HepG2 (cell line): ENCODE data around the gene FRMD4B. TPM values are rescaled to one million over a fixed set of nuclear protein-coding genes. Genes with fewer than 3 reads are reported as not detected.

ENCODE experiments used
- ATAC-seq: fragments of 200-7000 bp; cut with Tn5 transposase; 3 replicates; pipeline ENCODE4 v1.9.1; 2020; ENCODE audit warnings: mild to moderate bottlenecking, moderate library complexity
- BruUV-seq: library from RNA; stranded (reverse); fragments of 400-500 nt; replicated peaks from 2 replicates; lab custom pipeline; 2021; lab: Mats Ljungman, UMichigan
- CTCF ChIA-PET: fragments of 300-600 bp; formaldehyde crosslinking; extraction: SDS; loops from one replicate; lab custom pipeline; 2021; ENCODE audit warnings: low total read pairs, inconsistent platforms, low intra/inter-chr PET ratio; lab: Yijun Ruan, JAX
- POLR2A ChIA-PET: fragments of 350-600 bp; sonication (Branson Sonifier 250); formaldehyde crosslinking; loops from one replicate; lab custom pipeline; 2020; ENCODE audit warnings: antibody characterized with exemption, inconsistent platforms; lab: Yijun Ruan, JAX
- DNase-seq: peaks from one replicate; pipeline ENCODE4 v3.0.0-alpha.2; 2015; ENCODE audit warnings: low spot score
- FAIRE-seq: peaks from 3 replicates; lab custom pipeline; 2011; peaks lifted over from hg19 to GRCh38; lab: Jason Lieb, UNC
- H2AFZ ChIP-seq: one replicate; pipeline ENCODE4 v1.6.1; 2011; ENCODE audit warnings: low read length, inconsistent platforms
- H3K27ac ChIP-seq: fragments of 300-600 bp; 3 replicates; pipeline ENCODE4 v1.8.0; 2011; ENCODE audit warnings: mixed run types, mild to moderate bottlenecking, mixed read lengths, low read length, inconsistent platforms; ENCODE audit not compliant: insufficient read depth; ENCODE audit errors: extremely low read length
- H3K27me3 ChIP-seq, 2 experiments: fragments of 200-600 bp in 1 of 2; 2 replicates in 1 of 2; 3 replicates in 1 of 2; pipeline versions ENCODE4 v1.6.0 to v1.8.0; 2011; ENCODE audit warnings: low read length in 2 of 2, mild to moderate bottlenecking in 2 of 2, moderate library complexity in 2 of 2, inconsistent platforms in 1 of 2; ENCODE audit not compliant: insufficient read depth in 2 of 2, control insufficient read depth in 1 of 2
- H3K36me3 ChIP-seq, 2 experiments: fragments of 200-600 bp in 1 of 2; replicated peaks in 1 of 2; 2 replicates in 1 of 2; 3 replicates in 1 of 2; pipeline versions ENCODE4 v1.5.1 to v1.8.0; 2011; ENCODE audit warnings: low read length in 2 of 2, inconsistent platforms in 1 of 2; ENCODE audit not compliant: insufficient read depth in 2 of 2, control insufficient read depth in 1 of 2
- H3K4me1 ChIP-seq: 2 replicates; pipeline ENCODE4 v1.5.1; 2012; ENCODE audit warnings: low read length, inconsistent platforms; ENCODE audit not compliant: insufficient read depth
- H3K4me2 ChIP-seq: 2 replicates; pipeline ENCODE4 v1.6.0; 2011; ENCODE audit warnings: low read depth, low read length, inconsistent platforms
- H3K4me3 ChIP-seq, 3 experiments: fragments of 200-600 bp in 1 of 3; sonication (generic), shearing (Covaris generic) in 1 of 3; replicated peaks in 1 of 3; 2 replicates each; pipeline ENCODE4 v1.5.1; 2011 to 2016; ENCODE audit warnings: low read length in 3 of 3, inconsistent platforms in 2 of 3, low read depth in 2 of 3, mild to moderate bottlenecking in 2 of 3, control low read depth in 1 of 3, mixed read lengths in 1 of 3; ENCODE audit not compliant: insufficient read depth in 1 of 3
- H3K79me2 ChIP-seq: one replicate; pipeline ENCODE4 v1.6.1; 2011; ENCODE audit warnings: low read length, inconsistent platforms; ENCODE audit not compliant: insufficient read depth
- H3K9ac ChIP-seq: 2 replicates; pipeline ENCODE4 v1.6.0; 2011; ENCODE audit warnings: mild to moderate bottlenecking, low read depth, low read length, inconsistent platforms; ENCODE audit not compliant: insufficient read depth
- H3K9me3 ChIP-seq: 2 replicates; pipeline ENCODE4 v1.5.1; 2012; ENCODE audit warnings: mild to moderate bottlenecking, low read length
- H4K20me1 ChIP-seq: 2 replicates; pipeline ENCODE4 v1.6.0; 2011; ENCODE audit warnings: inconsistent platforms, mild to moderate bottlenecking, low read length, moderate library complexity; ENCODE audit not compliant: insufficient read depth
- CTCF ChIP-seq: sonication (generic); formaldehyde crosslinking; IDR thresholded peaks from 2 replicates; pipeline ENCODE4 v1.5.0; 2020; ENCODE audit warnings: mild to moderate bottlenecking, missing genetic modification reagents, moderate library complexity
- EED ChIP-seq: sonication (generic); formaldehyde crosslinking; IDR thresholded peaks from 2 replicates; pipeline ENCODE4 v1.5.0; 2020; ENCODE audit warnings: mild to moderate bottlenecking, missing genetic modification reagents
- MIXL1 ChIP-seq: IDR thresholded peaks from 2 replicates; pipeline ENCODE4 v1.6.1; 2016
- SMC3 ChIP-seq: IDR thresholded peaks from 2 replicates; pipeline ENCODE4 v1.6.1; 2011; ENCODE audit warnings: low read length, improper control_type of control experiment
- STAG1 ChIP-seq: sonication (generic); formaldehyde crosslinking; IDR thresholded peaks from 2 replicates; pipeline ENCODE4 v1.4.0; 2020; ENCODE audit warnings: missing genetic modification reagents
- TEAD3 ChIP-seq: optimal IDR thresholded peaks from 2 replicates; pipeline ENCODE3; 2016; ENCODE audit warnings: borderline replicate concordance
- ZBTB4 ChIP-seq: sonication (generic); formaldehyde crosslinking; IDR thresholded peaks from 2 replicates; pipeline ENCODE4 v1.4.0; 2020; ENCODE audit warnings: missing genetic modification reagents, mild to moderate bottlenecking, borderline replicate concordance
- ZNF143 ChIP-seq: sonication (generic); formaldehyde crosslinking; IDR thresholded peaks from 2 replicates; pipeline ENCODE4 v1.4.0; 2020; ENCODE audit warnings: missing genetic modification reagents
- ZNF879 ChIP-seq: sonication (generic); formaldehyde crosslinking; IDR thresholded peaks from 2 replicates; pipeline ENCODE4 v1.8.1; 2023; ENCODE audit warnings: missing genetic modification reagents
- WGBS: methylation state at CpG from one replicate; pipeline ENCODE4 v1.1.6; 2017; ENCODE audit warnings: low lambda C conversion rate; 5-methylcytosine and 5-hydroxymethylcytosine counted together
- in situ Hi-C: cut with HindIII; loops from 2 replicates; pipeline ENCODE4 v1.10.0; 2017; ENCODE audit warnings: low pct_unique_long_range_greater_than_20kb; ENCODE audit not compliant: extremely low pct_ligation_motif_present
- intact Hi-C: fragments of 100-400 bp; cut with micrococcal nuclease; formaldehyde crosslinking; loops from one replicate; pipeline ENCODE4 v1.10.0; 2022; ENCODE audit not compliant: unreplicated experiment
- polyA plus RNA-seq, 8 experiments: library from polyadenylated mRNA; depleted of rRNA in 3 of 8; stranded (reverse) in 7 of 8; unstranded in 1 of 8; fragments of >200 nt; fragmentation: Illumina TruSeq in 4 of 8; extraction: Trizol in 4 of 8; gene quantifications; 2 replicates each; pipeline versions ENCODE4 v1.2.1 to v1.2.3, GENCODE V29; 2011 to 2016; ENCODE audit warnings: low read depth in 4 of 8, missing spikeins in 1 of 8, mixed read lengths in 1 of 8; ENCODE audit not compliant: insufficient read depth in 1 of 8
- total RNA-seq, 5 experiments: library from RNA; depleted of rRNA; stranded (reverse); fragments of >200 nt; fragmentation: Illumina TruSeq; extraction: Trizol; gene quantifications; 2 replicates each; pipeline ENCODE4 v1.2.3, GENCODE V29; 2016; ENCODE audit warnings: low read depth in 1 of 5

The FRMD4B gene
- total and polyA plus RNA-seq, 2 of the 13 experiments (the other 11 are each of a cell fraction or from before 2014, with no cell fraction given): 3.0 to 3.3 TPM

GRCh38 chr3:69410301-69410700, 24.4 kb upstream of the FRMD4B start:
- H3K27me3 ChIP-seq: no peaks in the 10 kb centered on the region; a peak in 1 of 5 replicates
- intact Hi-C loops: loop anchor here (1.0 to 5.0 kb wide), 3 partner anchors 88 to 288 kb away; partner anchors contain the start of gene LMOD3
- H3K4me2 ChIP-seq: no peak overlapping the region
- ChIA-PET POLR2A (no interaction called here), CTCF (interaction anchor here (1.5 kb wide), 1 partner anchor 249 kb away, joined by 14 read pairs; no protein-coding TSS in a partner anchor)
- no peaks in the 10 kb centered on the region for H3K36me3 ChIP-seq
- H3K9ac ChIP-seq: no peak overlapping the region
- peaks cover 2% of the 10 kb centered on the region for H3K9me3 ChIP-seq
- H3K4me1 ChIP-seq: no peaks in the 10 kb centered on the region
- H3K4me3 ChIP-seq: no peak overlapping the region
- no peak overlapping the region for H2AFZ ChIP-seq
- BruUV-seq: no TSS peak
- H3K27ac ChIP-seq: no peak overlapping the region
- WGBS: 2% methylated on average over 8 of the region's 8 CpGs
- no peaks in the 10 kb centered on the region for H4K20me1 ChIP-seq
- DNase-seq: peak; percentile 48
- H3K79me2 ChIP-seq: no peaks in the 10 kb centered on the region
- in situ Hi-C loops: loop anchor here (25.0 kb wide), 1 partner anchor 248 kb away; no protein-coding TSS in a partner anchor
- 0 out of 2 replicates have a peak, but pooled peaks have one; percentile 32 for TF ChIP-seq MIXL1 (CRISPR knock-in tag)
- peak; percentile 77 for TF ChIP-seq CTCF
- TF ChIP-seq TEAD3 (CRISPR knock-in tag): peak; percentile 25
- TF ChIP-seq EED (CRISPR knock-in tag): no peak
- peak; percentile 60 for TF ChIP-seq STAG1 (CRISPR knock-in tag)
- no peak for TF ChIP-seq ZNF143 (CRISPR knock-in tag)
- no peak for TF ChIP-seq ZNF879 (CRISPR knock-in tag)
- no peak for TF ChIP-seq ZBTB4 (CRISPR knock-in tag)
- peak; percentile 63 for TF ChIP-seq SMC3
- TF ChIP-seq, all 625 proteins: peak for 5
- FAIRE-seq (peak; percentile 56), ATAC-seq (peak; percentile 98)
